Keratinocyte (primary cell): ENCODE data around the gene SCGB1A1.

Source experiments
- EZH2 ChIP-seq: IDR thresholded peaks from one replicate; pipeline ENCODE4 v1.6.1; 2012; ENCODE audit warnings: inconsistent platforms, mild to moderate bottlenecking, low read length, moderate library complexity
- TF ChIP-seq, protein P1 (sequence below), 3 experiments: IDR thresholded peaks in 1 of 3; conservative IDR thresholded peaks in 1 of 3; optimal IDR thresholded peaks in 1 of 3; 2 replicates in 2 of 3; 3 replicates in 1 of 3; pipeline versions ENCODE3 to v1.5.1; 2011; ENCODE audit warnings: low read length in 3 of 3, mild to moderate bottlenecking in 3 of 3, moderate library complexity in 2 of 3, control low read depth in 1 of 3, inconsistent platforms in 1 of 3; ENCODE audit not compliant: insufficient read depth in 2 of 3; ENCODE audit errors: extremely low read depth in 1 of 3

DNA sequence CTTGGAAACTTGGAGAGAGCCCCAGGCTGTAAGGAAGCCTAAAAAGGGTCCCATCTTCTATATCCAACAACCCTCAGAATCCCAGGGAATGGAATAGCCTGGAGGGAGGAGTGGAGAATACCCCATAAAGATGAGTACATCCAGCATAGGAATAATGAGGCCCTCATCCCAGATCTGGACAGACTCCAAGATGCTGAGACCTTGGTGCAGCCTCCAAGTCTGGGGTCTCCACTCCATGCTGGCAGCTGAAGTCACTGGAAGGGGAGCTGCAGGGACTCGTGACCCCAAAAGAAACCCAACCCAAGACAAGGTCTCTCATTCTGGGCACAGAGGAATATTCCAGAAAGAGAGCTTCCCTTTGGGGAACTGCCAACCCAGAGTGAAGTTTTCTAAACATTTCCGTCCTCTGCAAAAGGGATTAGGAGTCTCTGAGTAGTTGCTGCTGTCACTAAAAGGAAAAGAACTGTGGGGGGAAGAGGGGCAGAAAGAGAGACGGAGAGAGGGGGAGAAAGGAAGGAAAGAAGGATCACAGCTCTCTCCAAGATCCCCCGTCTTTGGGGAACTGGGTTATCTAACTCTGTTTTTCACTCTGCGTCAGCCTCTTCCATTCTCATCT lies 589 bp downstream of the SCGB1A1 start:
- TF ChIP-seq, protein P1, sequence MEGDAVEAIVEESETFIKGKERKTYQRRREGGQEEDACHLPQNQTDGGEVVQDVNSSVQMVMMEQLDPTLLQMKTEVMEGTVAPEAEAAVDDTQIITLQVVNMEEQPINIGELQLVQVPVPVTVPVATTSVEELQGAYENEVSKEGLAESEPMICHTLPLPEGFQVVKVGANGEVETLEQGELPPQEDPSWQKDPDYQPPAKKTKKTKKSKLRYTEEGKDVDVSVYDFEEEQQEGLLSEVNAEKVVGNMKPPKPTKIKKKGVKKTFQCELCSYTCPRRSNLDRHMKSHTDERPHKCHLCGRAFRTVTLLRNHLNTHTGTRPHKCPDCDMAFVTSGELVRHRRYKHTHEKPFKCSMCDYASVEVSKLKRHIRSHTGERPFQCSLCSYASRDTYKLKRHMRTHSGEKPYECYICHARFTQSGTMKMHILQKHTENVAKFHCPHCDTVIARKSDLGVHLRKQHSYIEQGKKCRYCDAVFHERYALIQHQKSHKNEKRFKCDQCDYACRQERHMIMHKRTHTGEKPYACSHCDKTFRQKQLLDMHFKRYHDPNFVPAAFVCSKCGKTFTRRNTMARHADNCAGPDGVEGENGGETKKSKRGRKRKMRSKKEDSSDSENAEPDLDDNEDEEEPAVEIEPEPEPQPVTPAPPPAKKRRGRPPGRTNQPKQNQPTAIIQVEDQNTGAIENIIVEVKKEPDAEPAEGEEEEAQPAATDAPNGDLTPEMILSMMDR (optimal IDR thresholded peaks at IDR 0.05 in 1 of 3, IDR thresholded peaks at IDR 0.05 in 1 of 3, conservative IDR thresholded peaks at IDR 0.05 in 1 of 3; ENCODE audit: extremely low read depth in 1 of 3, insufficient read depth in 2 of 3, low read length in 3 of 3): no peak
- TF ChIP-seq EZH2: no peak
